AG04450 (cell line): ENCODE results near the gene TAS2R1. TPM values are rescaled to one million over a fixed set of nuclear protein-coding genes. Genes with fewer than 3 reads are reported as not detected.

ENCODE experiments used
- CTCF ChIA-PET: fragments of 300-600, 350-600 bp; formaldehyde crosslinking; extraction: SDS; loops from one replicate; lab custom pipeline; 2022; ENCODE audit warnings: antibody characterized with exemption, inconsistent platforms; lab: Charles Lee
- POLR2A ChIA-PET: fragments of 350-600 bp; formaldehyde crosslinking; extraction: SDS; loops from one replicate; lab custom pipeline; 2021; ENCODE audit warnings: antibody characterized with exemption, inconsistent platforms; lab: Yijun Ruan, JAX
- DNase-seq: peaks from one replicate; pipeline ENCODE4 v3.0.0-alpha.2; 2011; ENCODE audit warnings: low read depth, low spot score
- H3K27ac ChIP-seq: one replicate; pipeline ENCODE4 v1.5.1; 2012; ENCODE audit warnings: low read depth, low read length, control low read depth
- H3K27me3 ChIP-seq: one replicate; pipeline ENCODE4 v1.6.0; 2012; ENCODE audit warnings: low read length; ENCODE audit not compliant: control insufficient read depth, insufficient read depth
- H3K4me3 ChIP-seq: 2 replicates; pipeline ENCODE4 v1.5.1; 2011; ENCODE audit warnings: mild to moderate bottlenecking, low read depth, low read length, control low read depth
- H3K9me3 ChIP-seq: 2 replicates; pipeline ENCODE4 v1.5.1; 2012; ENCODE audit warnings: low read length; ENCODE audit not compliant: control insufficient read depth, insufficient read depth
- CTCF ChIP-seq: IDR thresholded peaks from 2 replicates; pipeline ENCODE4 v1.5.1; 2011; ENCODE audit warnings: low read depth, low read length, control low read depth, inconsistent platforms
- polyA plus RNA-seq: library from polyadenylated mRNA; depleted of rRNA; stranded (reverse); fragments of >200 nt; gene quantifications from 2 replicates; pipeline ENCODE4 v1.2.3, GENCODE V29; 2011

TAS2R1 gene
- polyA plus RNA-seq, 1 experiment: 0.14 TPM

GRCh38 chr5:9653811-9654210 lies 23.7 kb upstream of the TAS2R1 start:
- ChIA-PET POLR2A (interaction anchor here (0.9 kb wide), 1 partner anchor 109 kb away, joined by 3 read pairs; no protein-coding TSS in a partner anchor), CTCF (no interaction called here)
- H3K27me3 ChIP-seq: no peaks in the 10 kb centered on the region
- peak; percentile 83 for DNase-seq
- H3K4me3 ChIP-seq: no peak overlapping the region
- H3K9me3 ChIP-seq: no peaks in the 10 kb centered on the region
- no peak for TF ChIP-seq CTCF
- no peak overlapping the region for H3K27ac ChIP-seq

DNA sequence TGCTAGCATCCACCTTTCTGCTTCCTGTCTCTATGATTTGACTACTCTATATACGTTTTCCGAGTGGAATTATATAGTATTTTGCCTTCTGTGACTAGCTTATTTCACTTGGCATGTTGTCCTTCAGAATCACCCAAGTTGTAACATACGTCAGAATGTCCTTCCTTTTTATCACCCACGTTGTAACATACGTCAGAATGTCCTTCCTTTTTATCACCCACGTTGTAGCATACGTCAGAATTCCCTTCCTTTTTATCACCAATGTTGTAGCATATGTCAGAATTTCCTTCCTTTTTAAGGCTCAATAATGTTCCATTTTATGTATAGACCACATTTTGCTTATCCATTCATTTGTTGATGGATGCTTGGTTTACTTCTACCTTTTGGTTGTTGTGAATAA lies 22.9 kb upstream of the TAS2R1 start:
- H3K4me3 ChIP-seq: no peak overlapping the region
- no peaks in the 10 kb centered on the region for H3K9me3 ChIP-seq
- TF ChIP-seq CTCF: no peak
- no peak for DNase-seq
- no peak overlapping the region for H3K27ac ChIP-seq
- POLR2A ChIA-PET: no interaction called here
- CTCF ChIA-PET: no interaction called here
- H3K27me3 ChIP-seq: no peaks in the 10 kb centered on the region

- ChIA-PET POLR2A (no interaction called here), CTCF (no interaction called here)
- Histone ChIP-seq H3K27me3 (no peaks in the 10 kb centered on the region), H3K4me3 (no peak overlapping the region), H3K9me3 (no peaks in the 10 kb centered on the region), H3K27ac (no peak overlapping the region)
- TF ChIP-seq CTCF: no peak
- no peak for DNase-seq
Observed at GRCh38 chr5:9652295-9652694, 22.1 kb upstream of the TAS2R1 start.

DNA sequence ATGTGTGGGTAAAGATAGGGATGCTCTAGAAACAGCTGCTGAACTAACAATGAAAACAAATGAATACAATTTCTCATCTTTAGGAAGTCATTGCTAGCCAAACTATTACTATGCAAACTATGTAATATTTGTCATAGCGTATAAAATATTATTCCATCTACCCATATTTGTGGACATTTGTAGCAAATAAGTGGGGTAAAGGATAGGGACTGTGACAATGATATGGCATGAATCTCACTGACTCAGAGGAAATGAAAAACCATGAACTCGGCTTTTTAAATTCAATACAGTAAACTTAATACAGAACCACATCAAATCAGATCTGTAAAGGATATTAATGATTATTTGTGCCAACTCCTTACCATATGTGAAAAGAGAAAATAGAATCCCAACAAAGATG lies 16.7 kb upstream of the TAS2R1 start:
- no peak overlapping the region for H3K4me3 ChIP-seq
- DNase-seq: no peak
- POLR2A ChIA-PET: no interaction called here
- H3K9me3 ChIP-seq: no peaks in the 10 kb centered on the region
- no peak for TF ChIP-seq CTCF
- H3K27me3 ChIP-seq: no peaks in the 10 kb centered on the region
- H3K27ac ChIP-seq: no peak overlapping the region
- CTCF ChIA-PET: no interaction called here

GRCh38 chr5:9644630-9645029 lies 14.5 kb upstream of the TAS2R1 start:
- Histone ChIP-seq H3K9me3 (no peaks in the 10 kb centered on the region), H3K27me3 (no peaks in the 10 kb centered on the region), H3K27ac (no peak overlapping the region), H3K4me3 (no peak overlapping the region)
- ChIA-PET POLR2A (no interaction called here), CTCF (interaction anchor here (0.6 kb wide), 1 partner anchor 11 kb away, joined by 3 read pairs; no protein-coding TSS in a partner anchor)
- DNase-seq: no peak
- TF ChIP-seq CTCF: no peak
